ENCODE data around the gene ZNF667.
A peak's percentile ranks its signal among the peaks of the same experiment; 100 is the strongest.

The ZNF667 gene

DNA sequence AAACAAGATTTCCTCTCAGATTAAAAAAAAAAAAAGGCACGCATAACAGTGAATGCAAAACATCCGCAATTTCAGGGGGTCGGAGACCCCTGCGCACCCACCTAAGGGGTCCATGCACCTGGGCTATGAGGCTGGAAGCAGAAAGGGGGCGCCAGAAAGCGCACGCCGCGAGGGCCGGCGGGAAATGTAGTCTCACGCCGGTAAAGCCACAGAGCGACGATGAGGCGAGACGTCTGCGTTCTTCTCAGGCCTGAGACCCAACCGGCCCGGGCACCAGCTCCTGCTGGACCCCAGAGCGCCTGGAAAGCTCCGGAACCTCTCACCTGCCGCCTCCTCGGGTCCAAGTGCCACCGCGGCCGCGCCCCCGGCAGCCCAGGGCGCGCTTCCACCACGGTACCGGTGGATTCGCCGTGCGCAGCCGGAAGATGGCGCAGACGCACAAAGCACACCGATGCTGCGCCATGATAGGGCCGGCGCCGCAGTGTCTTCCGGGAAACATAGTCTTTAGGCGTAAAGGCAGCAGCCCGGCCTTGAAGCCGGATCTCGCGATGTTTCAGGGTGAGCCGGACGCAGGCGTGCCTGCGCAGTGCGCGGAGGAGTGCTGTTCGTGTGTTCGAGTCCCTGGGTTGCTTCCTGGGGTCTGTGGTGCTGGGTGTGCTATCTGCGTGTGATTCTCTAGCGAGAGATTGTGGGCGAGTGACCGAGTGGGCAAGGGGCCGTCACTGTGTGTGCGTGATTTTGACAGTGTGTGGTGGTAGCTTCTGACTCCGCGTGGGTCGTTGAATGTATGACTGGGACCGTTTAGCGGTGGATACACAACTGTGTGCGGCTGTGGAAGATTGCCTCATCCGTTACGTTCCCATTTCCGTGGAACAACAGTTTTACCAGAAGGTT, 83.8 kb downstream of the ZNF667 start, which contains the start of gene ZNF582:
ZNF582 (minus strand) TSS at position 416 of the 894 bp plus-strand sequence. CDS start 1,782 bp downstream, outside the sequence.
- H3K4me3 ChIP-seq (ENCODE audit: severe bottlenecking) = peak within 1 kb of the TSS; percentile 42
- peak within 1 kb of the TSS; percentile 20 for H3K27ac ChIP-seq (ENCODE audit: poor library complexity, severe bottlenecking)
- H3K4me1 ChIP-seq (ENCODE audit: insufficient read depth, poor library complexity, severe bottlenecking) = no peaks in the 10 kb centered on the region
- no peaks in the 10 kb centered on the region for H3K36me3 ChIP-seq (ENCODE audit: low read depth)
- ATAC-seq (ENCODE audit: low read depth) (peak; percentile 97), DNase-seq (ENCODE audit: low spot score) (peak; percentile 83)
- peaks cover 5% of the 10 kb centered on the region for H3K9me3 ChIP-seq (ENCODE audit: severe bottlenecking)
- TF ChIP-seq, protein P1, sequence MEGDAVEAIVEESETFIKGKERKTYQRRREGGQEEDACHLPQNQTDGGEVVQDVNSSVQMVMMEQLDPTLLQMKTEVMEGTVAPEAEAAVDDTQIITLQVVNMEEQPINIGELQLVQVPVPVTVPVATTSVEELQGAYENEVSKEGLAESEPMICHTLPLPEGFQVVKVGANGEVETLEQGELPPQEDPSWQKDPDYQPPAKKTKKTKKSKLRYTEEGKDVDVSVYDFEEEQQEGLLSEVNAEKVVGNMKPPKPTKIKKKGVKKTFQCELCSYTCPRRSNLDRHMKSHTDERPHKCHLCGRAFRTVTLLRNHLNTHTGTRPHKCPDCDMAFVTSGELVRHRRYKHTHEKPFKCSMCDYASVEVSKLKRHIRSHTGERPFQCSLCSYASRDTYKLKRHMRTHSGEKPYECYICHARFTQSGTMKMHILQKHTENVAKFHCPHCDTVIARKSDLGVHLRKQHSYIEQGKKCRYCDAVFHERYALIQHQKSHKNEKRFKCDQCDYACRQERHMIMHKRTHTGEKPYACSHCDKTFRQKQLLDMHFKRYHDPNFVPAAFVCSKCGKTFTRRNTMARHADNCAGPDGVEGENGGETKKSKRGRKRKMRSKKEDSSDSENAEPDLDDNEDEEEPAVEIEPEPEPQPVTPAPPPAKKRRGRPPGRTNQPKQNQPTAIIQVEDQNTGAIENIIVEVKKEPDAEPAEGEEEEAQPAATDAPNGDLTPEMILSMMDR (IDR thresholded peaks at IDR 0.05; ENCODE audit: poor library complexity, severe bottlenecking) = peak; percentile 80
- no peaks in the 10 kb centered on the region for H3K27me3 ChIP-seq (ENCODE audit: insufficient read depth, poor library complexity, severe bottlenecking)
